ENCODE data around the gene PKIB.

DNA sequence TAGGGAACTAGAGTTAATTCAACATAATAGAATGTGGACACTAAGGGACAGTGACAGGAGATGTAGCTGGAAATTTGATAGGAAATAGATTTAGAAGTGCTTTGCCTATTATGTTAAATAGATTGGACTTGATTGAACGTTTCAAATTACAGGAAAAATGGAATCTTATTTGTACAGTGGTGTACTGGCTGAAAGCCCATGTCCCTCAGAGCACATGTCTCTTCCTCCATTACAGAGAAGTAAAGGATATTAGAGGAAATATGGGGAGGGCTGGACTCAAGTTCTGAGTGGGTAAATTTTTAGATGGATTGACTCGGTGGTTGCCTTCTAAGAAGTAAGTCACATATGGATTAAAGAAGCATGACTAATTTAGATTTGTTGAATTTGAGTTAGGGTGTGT lies 11.4 kb downstream of the PKIB start:
- TF ChIP-seq MAZ (IDR thresholded peaks at IDR 0.05; ENCODE audit: borderline replicate concordance, low read depth, low read length) (no peak), ZNF302 (CRISPR knock-in tag; IDR thresholded peaks at IDR 0.05) (no peak), SMC3 (IDR thresholded peaks at IDR 0.05) (no peak), ESRRA (IDR thresholded peaks at IDR 0.05; ENCODE audit: borderline replicate concordance, low read length) (no peak), KDM5A (IDR thresholded peaks at IDR 0.05) (no peak), BHLHE40 (IDR thresholded peaks at IDR 0.05; ENCODE audit: low read depth, low read length) (no peak), POLR2AphosphoS2 (conservative IDR thresholded peaks at IDR 0.05; ENCODE audit: low read length) (no peak), POLR2A (IDR thresholded peaks at IDR 0.05; ENCODE audit: low read length) (no peak), RFX5 (IDR thresholded peaks at IDR 0.05) (no peak), HDAC2 (IDR thresholded peaks at IDR 0.05) (no peak)
- TF ChIP-seq, protein P1, sequence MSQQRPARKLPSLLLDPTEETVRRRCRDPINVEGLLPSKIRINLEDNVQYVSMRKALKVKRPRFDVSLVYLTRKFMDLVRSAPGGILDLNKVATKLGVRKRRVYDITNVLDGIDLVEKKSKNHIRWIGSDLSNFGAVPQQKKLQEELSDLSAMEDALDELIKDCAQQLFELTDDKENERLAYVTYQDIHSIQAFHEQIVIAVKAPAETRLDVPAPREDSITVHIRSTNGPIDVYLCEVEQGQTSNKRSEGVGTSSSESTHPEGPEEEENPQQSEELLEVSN (IDR thresholded peaks at IDR 0.05; ENCODE audit: borderline replicate concordance, low read depth) = no peak
- TF ChIP-seq, protein P2, sequence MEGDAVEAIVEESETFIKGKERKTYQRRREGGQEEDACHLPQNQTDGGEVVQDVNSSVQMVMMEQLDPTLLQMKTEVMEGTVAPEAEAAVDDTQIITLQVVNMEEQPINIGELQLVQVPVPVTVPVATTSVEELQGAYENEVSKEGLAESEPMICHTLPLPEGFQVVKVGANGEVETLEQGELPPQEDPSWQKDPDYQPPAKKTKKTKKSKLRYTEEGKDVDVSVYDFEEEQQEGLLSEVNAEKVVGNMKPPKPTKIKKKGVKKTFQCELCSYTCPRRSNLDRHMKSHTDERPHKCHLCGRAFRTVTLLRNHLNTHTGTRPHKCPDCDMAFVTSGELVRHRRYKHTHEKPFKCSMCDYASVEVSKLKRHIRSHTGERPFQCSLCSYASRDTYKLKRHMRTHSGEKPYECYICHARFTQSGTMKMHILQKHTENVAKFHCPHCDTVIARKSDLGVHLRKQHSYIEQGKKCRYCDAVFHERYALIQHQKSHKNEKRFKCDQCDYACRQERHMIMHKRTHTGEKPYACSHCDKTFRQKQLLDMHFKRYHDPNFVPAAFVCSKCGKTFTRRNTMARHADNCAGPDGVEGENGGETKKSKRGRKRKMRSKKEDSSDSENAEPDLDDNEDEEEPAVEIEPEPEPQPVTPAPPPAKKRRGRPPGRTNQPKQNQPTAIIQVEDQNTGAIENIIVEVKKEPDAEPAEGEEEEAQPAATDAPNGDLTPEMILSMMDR (IDR thresholded peaks at IDR 0.05) = no peak
- TF ChIP-seq, protein P3, sequence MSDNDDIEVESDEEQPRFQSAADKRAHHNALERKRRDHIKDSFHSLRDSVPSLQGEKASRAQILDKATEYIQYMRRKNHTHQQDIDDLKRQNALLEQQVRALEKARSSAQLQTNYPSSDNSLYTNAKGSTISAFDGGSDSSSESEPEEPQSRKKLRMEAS (IDR thresholded peaks at IDR 0.05) = no peak
- TF ChIP-seq, protein P4, sequence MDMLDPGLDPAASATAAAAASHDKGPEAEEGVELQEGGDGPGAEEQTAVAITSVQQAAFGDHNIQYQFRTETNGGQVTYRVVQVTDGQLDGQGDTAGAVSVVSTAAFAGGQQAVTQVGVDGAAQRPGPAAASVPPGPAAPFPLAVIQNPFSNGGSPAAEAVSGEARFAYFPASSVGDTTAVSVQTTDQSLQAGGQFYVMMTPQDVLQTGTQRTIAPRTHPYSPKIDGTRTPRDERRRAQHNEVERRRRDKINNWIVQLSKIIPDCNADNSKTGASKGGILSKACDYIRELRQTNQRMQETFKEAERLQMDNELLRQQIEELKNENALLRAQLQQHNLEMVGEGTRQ (IDR thresholded peaks at IDR 0.05) = no peak

All from A549 (cell line).